Measurements from ENCODE around the gene FLT4. TPM values are rescaled to one million over a fixed set of nuclear protein-coding genes. Genes with fewer than 3 reads are reported as not detected.

The FLT4 gene
- total and polyA plus RNA-seq, 9 of the 15 experiments (the other 6 are each of a cell fraction or from before 2014, with no cell fraction given): 0.01 to 0.42 (median 0.14) TPM; not detected in 2

DNA sequence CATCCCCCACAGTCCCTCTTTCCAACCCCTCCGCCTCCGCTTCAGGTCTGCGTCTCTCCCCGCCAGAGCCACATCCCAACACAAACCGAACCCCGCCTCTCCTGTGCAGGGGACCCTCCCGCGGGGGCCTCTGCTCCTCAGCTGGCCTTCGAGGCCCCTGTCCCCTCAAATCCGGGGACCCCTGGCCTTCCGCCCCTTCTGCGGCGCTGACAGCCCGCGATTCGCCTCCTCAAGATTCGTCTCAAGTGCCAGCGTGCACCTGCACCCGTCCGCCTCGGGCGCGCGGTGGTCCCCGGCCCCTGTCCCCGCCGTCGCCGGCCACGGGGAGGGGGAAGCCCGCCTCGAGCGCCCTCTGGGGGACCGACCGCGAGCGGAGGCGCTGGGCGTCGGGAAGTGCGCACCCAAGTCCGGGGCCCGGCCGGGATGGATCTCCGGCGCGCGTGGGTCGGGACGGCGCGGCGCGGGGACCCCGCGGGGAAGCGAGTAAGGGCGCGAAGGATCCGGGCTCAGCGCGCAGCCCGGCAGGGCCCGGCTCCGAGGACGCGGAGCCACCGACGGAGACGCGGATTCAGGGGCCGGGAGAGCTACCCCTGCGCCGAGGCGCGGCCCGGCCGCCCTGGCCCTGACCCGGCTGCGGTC is 623 bp downstream of the FLT4 start (continued):
- TF ChIP-seq RAD21 (CRISPR knock-in tag; conservative IDR thresholded peaks at IDR 0.05 in 1 of 2, IDR thresholded peaks at IDR 0.05 in 1 of 2): 0 out of 4 replicates have a peak, but pooled peaks of 1 of the 2 experiments have one; percentile 13
- no peak for TF ChIP-seq RBM39 (optimal IDR thresholded peaks at IDR 0.05; ENCODE audit: low read depth, low read length)
- TF ChIP-seq, protein P1, sequence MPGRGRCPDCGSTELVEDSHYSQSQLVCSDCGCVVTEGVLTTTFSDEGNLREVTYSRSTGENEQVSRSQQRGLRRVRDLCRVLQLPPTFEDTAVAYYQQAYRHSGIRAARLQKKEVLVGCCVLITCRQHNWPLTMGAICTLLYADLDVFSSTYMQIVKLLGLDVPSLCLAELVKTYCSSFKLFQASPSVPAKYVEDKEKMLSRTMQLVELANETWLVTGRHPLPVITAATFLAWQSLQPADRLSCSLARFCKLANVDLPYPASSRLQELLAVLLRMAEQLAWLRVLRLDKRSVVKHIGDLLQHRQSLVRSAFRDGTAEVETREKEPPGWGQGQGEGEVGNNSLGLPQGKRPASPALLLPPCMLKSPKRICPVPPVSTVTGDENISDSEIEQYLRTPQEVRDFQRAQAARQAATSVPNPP (IDR thresholded peaks at IDR 0.05; ENCODE audit: borderline replicate concordance, insufficient read depth, insufficient read length): no peak
- TF ChIP-seq JUN (IDR thresholded peaks at IDR 0.05; ENCODE audit: borderline replicate concordance, low read depth, low read length): no peak
- TF ChIP-seq JUN (CRISPR knock-in tag; IDR thresholded peaks at IDR 0.05; ENCODE audit: borderline replicate concordance): no peak
- TF ChIP-seq, protein P2, sequence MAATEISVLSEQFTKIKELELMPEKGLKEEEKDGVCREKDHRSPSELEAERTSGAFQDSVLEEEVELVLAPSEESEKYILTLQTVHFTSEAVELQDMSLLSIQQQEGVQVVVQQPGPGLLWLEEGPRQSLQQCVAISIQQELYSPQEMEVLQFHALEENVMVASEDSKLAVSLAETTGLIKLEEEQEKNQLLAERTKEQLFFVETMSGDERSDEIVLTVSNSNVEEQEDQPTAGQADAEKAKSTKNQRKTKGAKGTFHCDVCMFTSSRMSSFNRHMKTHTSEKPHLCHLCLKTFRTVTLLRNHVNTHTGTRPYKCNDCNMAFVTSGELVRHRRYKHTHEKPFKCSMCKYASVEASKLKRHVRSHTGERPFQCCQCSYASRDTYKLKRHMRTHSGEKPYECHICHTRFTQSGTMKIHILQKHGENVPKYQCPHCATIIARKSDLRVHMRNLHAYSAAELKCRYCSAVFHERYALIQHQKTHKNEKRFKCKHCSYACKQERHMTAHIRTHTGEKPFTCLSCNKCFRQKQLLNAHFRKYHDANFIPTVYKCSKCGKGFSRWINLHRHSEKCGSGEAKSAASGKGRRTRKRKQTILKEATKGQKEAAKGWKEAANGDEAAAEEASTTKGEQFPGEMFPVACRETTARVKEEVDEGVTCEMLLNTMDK (IDR thresholded peaks at IDR 0.05; ENCODE audit: borderline replicate concordance, insufficient read depth, low read depth, low read length, poor library complexity, severe bottlenecking): peak; percentile 87
- TF ChIP-seq, protein P3, sequence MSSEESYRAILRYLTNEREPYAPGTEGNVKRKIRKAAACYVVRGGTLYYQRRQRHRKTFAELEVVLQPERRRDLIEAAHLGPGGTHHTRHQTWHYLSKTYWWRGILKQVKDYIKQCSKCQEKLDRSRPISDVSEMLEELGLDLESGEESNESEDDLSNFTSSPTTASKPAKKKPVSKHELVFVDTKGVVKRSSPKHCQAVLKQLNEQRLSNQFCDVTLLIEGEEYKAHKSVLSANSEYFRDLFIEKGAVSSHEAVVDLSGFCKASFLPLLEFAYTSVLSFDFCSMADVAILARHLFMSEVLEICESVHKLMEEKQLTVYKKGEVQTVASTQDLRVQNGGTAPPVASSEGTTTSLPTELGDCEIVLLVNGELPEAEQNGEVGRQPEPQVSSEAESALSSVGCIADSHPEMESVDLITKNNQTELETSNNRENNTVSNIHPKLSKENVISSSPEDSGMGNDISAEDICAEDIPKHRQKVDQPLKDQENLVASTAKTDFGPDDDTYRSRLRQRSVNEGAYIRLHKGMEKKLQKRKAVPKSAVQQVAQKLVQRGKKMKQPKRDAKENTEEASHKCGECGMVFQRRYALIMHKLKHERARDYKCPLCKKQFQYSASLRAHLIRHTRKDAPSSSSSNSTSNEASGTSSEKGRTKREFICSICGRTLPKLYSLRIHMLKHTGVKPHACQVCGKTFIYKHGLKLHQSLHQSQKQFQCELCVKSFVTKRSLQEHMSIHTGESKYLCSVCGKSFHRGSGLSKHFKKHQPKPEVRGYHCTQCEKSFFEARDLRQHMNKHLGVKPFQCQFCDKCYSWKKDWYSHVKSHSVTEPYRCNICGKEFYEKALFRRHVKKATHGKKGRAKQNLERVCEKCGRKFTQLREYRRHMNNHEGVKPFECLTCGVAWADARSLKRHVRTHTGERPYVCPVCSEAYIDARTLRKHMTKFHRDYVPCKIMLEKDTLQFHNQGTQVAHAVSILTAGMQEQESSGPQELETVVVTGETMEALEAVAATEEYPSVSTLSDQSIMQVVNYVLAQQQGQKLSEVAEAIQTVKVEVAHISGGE (CRISPR knock-in tag; IDR thresholded peaks at IDR 0.05): no peak
- TF ChIP-seq CHD2 (IDR thresholded peaks at IDR 0.05; ENCODE audit: low read depth, low read length): no peak
- 0 out of 2 replicates have a peak, but pooled peaks have one; percentile 28 for TF ChIP-seq CTBP1 (IDR thresholded peaks at IDR 0.05; ENCODE audit: borderline replicate concordance)
- TF ChIP-seq, protein P4, sequence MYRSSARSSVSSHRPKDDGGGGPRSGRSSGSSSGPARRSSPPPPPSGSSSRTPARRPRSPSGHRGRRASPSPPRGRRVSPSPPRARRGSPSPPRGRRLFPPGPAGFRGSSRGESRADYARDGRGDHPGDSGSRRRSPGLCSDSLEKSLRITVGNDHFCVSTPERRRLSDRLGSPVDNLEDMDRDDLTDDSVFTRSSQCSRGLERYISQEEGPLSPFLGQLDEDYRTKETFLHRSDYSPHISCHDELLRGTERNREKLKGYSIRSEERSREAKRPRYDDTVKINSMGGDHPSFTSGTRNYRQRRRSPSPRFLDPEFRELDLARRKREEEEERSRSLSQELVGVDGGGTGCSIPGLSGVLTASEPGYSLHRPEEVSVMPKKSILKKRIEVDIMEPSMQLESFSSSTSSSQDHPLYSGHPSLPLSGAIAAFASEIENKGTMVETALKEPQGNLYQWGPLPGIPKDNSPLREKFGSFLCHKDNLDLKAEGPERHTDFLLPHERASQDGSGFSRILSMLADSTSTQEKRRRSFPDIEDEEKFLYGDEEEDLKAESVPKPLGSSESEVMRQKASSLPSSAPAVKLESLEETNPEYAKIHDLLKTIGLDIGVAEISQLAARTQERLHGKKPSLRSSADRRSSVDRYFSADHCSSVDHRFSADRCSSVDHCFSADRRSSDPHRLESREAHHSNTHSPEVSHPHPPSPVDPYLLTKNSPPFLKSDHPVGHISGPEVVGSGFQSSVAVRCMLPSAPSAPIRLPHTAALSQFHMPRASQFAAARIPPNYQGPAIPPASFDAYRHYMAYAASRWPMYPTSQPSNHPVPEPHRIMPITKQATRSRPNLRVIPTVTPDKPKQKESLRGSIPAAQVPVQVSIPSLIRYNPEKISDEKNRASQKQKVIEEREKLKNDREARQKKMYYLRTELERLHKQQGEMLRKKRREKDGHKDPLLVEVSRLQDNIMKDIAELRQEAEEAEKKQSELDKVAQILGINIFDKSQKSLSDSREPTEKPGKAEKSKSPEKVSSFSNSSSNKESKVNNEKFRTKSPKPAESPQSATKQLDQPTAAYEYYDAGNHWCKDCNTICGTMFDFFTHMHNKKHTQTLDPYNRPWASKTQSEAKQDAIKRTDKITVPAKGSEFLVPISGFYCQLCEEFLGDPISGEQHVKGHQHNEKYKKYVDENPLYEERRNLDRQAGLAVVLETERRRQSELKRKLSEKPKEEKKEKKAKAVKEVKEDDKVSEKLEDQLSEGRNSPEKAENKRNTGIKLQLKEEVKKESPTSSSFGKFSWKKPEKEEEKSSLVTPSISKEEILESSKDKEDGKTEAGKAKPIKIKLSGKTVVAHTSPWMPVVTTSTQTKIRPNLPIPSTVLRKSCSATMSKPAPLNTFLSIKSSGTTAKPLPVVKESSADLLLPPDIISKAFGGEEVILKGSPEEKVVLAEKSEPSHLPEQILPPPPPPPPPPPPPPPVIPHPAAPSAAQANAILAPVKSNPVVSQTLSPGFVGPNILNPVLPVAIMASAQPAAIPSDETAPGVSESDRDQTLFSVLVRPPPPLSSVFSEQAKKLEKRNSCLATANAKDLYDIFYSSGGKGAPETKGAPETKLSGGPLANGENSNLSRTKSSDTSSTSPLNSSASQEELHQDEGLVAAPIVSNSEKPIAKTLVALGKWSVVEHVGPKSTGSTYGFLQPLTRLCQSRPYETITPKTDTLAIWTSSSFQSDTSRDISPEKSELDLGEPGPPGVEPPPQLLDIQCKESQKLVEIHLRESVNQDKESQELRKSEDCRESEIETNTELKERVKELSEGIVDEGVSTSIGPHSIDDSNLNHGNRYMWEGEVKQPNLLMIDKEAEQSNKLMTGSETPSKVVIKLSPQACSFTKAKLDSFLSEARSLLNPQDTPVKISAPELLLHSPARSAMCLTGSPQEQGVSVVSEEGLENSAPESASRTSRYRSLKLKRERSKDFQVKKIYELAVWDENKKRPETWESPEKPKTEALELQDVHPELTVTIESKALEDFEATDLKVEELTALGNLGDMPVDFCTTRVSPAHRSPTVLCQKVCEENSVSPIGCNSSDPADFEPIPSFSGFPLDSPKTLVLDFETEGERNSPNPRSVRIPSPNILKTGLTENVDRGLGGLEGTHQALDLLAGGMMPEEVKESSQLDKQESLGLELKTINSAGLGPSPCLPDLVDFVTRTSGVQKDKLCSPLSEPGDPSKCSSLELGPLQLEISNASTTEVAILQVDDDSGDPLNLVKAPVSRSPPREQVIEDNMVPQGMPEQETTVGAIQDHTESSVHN (IDR thresholded peaks at IDR 0.05; ENCODE audit: borderline replicate concordance in 1 of 2, low read depth in 1 of 2): no peak
